ENCODE measurements around the gene MGMT.

The MGMT gene

GRCh38 chr10:129717816-129718547 is 250.9 kb downstream of the MGMT start:
- H3K4me1 ChIP-seq (ENCODE audit: control insufficient read depth, insufficient read depth, low read length, unreplicated experiment), result no peaks in the 10 kb centered on the region
- H3K4me3 ChIP-seq (ENCODE audit: low read depth, low read length), result no peak overlapping the region
- H3K27ac ChIP-seq (ENCODE audit: low read depth, low read length), result no peak overlapping the region
- H2AFZ ChIP-seq (ENCODE audit: low read length, unreplicated experiment), result no peak overlapping the region
- H3K79me2 ChIP-seq (ENCODE audit: control insufficient read depth, insufficient read depth, low read length, unreplicated experiment), result no peaks in the 10 kb centered on the region
- no peaks in the 10 kb centered on the region for H3K27me3 ChIP-seq (ENCODE audit: insufficient read depth, low read length)
- no peaks in the 10 kb centered on the region for H3K36me3 ChIP-seq (ENCODE audit: insufficient read depth, low read length)

GRCh38 chr10:129718548-129719414 is 251.7 kb downstream of the MGMT start:
- H2AFZ ChIP-seq (ENCODE audit: low read length, unreplicated experiment), result no peak overlapping the region
- H3K79me2 ChIP-seq (ENCODE audit: control insufficient read depth, insufficient read depth, low read length, unreplicated experiment), result no peaks in the 10 kb centered on the region
- no peaks in the 10 kb centered on the region for H3K27me3 ChIP-seq (ENCODE audit: insufficient read depth, low read length)
- no peaks in the 10 kb centered on the region for H3K36me3 ChIP-seq (ENCODE audit: insufficient read depth, low read length)
- no peak overlapping the region for H3K4me3 ChIP-seq (ENCODE audit: low read depth, low read length)
- H3K27ac ChIP-seq (ENCODE audit: low read depth, low read length), result no peak overlapping the region
- no peaks in the 10 kb centered on the region for H3K4me1 ChIP-seq (ENCODE audit: control insufficient read depth, insufficient read depth, low read length, unreplicated experiment)

GRCh38 chr10:129719415-129719739 is 252.3 kb downstream of the MGMT start:
- Histone ChIP-seq H3K27me3 (ENCODE audit: insufficient read depth, low read length) (no peaks in the 10 kb centered on the region), H3K4me3 (ENCODE audit: low read depth, low read length) (no peak overlapping the region), H3K4me1 (ENCODE audit: control insufficient read depth, insufficient read depth, low read length, unreplicated experiment) (no peaks in the 10 kb centered on the region), H2AFZ (ENCODE audit: low read length, unreplicated experiment) (no peak overlapping the region), H3K79me2 (ENCODE audit: control insufficient read depth, insufficient read depth, low read length, unreplicated experiment) (no peaks in the 10 kb centered on the region), H3K36me3 (ENCODE audit: insufficient read depth, low read length) (no peaks in the 10 kb centered on the region), H3K27ac (ENCODE audit: low read depth, low read length) (no peak overlapping the region)

GRCh38 chr10:129719889-129720590 is 253.0 kb downstream of the MGMT start:
- no peak overlapping the region for H3K4me3 ChIP-seq (ENCODE audit: low read depth, low read length)
- H3K4me1 ChIP-seq (ENCODE audit: control insufficient read depth, insufficient read depth, low read length, unreplicated experiment), result no peaks in the 10 kb centered on the region
- no peak overlapping the region for H3K27ac ChIP-seq (ENCODE audit: low read depth, low read length)
- no peaks in the 10 kb centered on the region for H3K27me3 ChIP-seq (ENCODE audit: insufficient read depth, low read length)
- no peaks in the 10 kb centered on the region for H3K36me3 ChIP-seq (ENCODE audit: insufficient read depth, low read length)
- H3K79me2 ChIP-seq (ENCODE audit: control insufficient read depth, insufficient read depth, low read length, unreplicated experiment), result no peaks in the 10 kb centered on the region
- H2AFZ ChIP-seq (ENCODE audit: low read length, unreplicated experiment), result no peak overlapping the region

GRCh38 chr10:129725011-129725410 is 258.0 kb downstream of the MGMT start:
- no peak overlapping the region for H3K4me3 ChIP-seq (ENCODE audit: low read depth, low read length)
- H3K4me1 ChIP-seq (ENCODE audit: control insufficient read depth, insufficient read depth, low read length, unreplicated experiment), result no peaks in the 10 kb centered on the region
- no peaks in the 10 kb centered on the region for H3K36me3 ChIP-seq (ENCODE audit: insufficient read depth, low read length)
- no peak overlapping the region for H3K27ac ChIP-seq (ENCODE audit: low read depth, low read length)
- H3K27me3 ChIP-seq (ENCODE audit: insufficient read depth, low read length), result no peaks in the 10 kb centered on the region
- H3K79me2 ChIP-seq (ENCODE audit: control insufficient read depth, insufficient read depth, low read length, unreplicated experiment), result no peaks in the 10 kb centered on the region
- H2AFZ ChIP-seq (ENCODE audit: low read length, unreplicated experiment), result no peak overlapping the region

GRCh38 chr10:129725482-129725881 is 258.4 kb downstream of the MGMT start:
- H3K79me2 ChIP-seq (ENCODE audit: control insufficient read depth, insufficient read depth, low read length, unreplicated experiment), result no peaks in the 10 kb centered on the region
- H3K4me3 ChIP-seq (ENCODE audit: low read depth, low read length), result no peak overlapping the region
- H3K27me3 ChIP-seq (ENCODE audit: insufficient read depth, low read length), result no peaks in the 10 kb centered on the region
- no peak overlapping the region for H3K27ac ChIP-seq (ENCODE audit: low read depth, low read length)
- H3K4me1 ChIP-seq (ENCODE audit: control insufficient read depth, insufficient read depth, low read length, unreplicated experiment), result no peaks in the 10 kb centered on the region
- H3K36me3 ChIP-seq (ENCODE audit: insufficient read depth, low read length), result no peaks in the 10 kb centered on the region
- H2AFZ ChIP-seq (ENCODE audit: low read length, unreplicated experiment), result no peak overlapping the region

- H2AFZ ChIP-seq (ENCODE audit: low read length, unreplicated experiment), result no peak overlapping the region
- no peaks in the 10 kb centered on the region for H3K79me2 ChIP-seq (ENCODE audit: control insufficient read depth, insufficient read depth, low read length, unreplicated experiment)
- H3K4me3 ChIP-seq (ENCODE audit: low read depth, low read length), result no peak overlapping the region
- no peaks in the 10 kb centered on the region for H3K4me1 ChIP-seq (ENCODE audit: control insufficient read depth, insufficient read depth, low read length, unreplicated experiment)
- no peak overlapping the region for H3K27ac ChIP-seq (ENCODE audit: low read depth, low read length)
- H3K27me3 ChIP-seq (ENCODE audit: insufficient read depth, low read length), result no peaks in the 10 kb centered on the region
- H3K36me3 ChIP-seq (ENCODE audit: insufficient read depth, low read length), result no peaks in the 10 kb centered on the region
Observed at GRCh38 chr10:129725890-129726631, 259.0 kb downstream of the MGMT start.

GRCh38 chr10:129727071-129727470 is 260.0 kb downstream of the MGMT start:
- Histone ChIP-seq H3K27me3 (ENCODE audit: insufficient read depth, low read length) (no peaks in the 10 kb centered on the region), H3K27ac (ENCODE audit: low read depth, low read length) (no peak overlapping the region), H3K4me3 (ENCODE audit: low read depth, low read length) (no peak overlapping the region), H3K36me3 (ENCODE audit: insufficient read depth, low read length) (no peaks in the 10 kb centered on the region), H3K4me1 (ENCODE audit: control insufficient read depth, insufficient read depth, low read length, unreplicated experiment) (no peaks in the 10 kb centered on the region), H3K79me2 (ENCODE audit: control insufficient read depth, insufficient read depth, low read length, unreplicated experiment) (no peaks in the 10 kb centered on the region), H2AFZ (ENCODE audit: low read length, unreplicated experiment) (no peak overlapping the region)

GRCh38 chr10:129727495-129727894 is 260.5 kb downstream of the MGMT start:
- Histone ChIP-seq H3K36me3 (ENCODE audit: insufficient read depth, low read length) (no peaks in the 10 kb centered on the region), H2AFZ (ENCODE audit: low read length, unreplicated experiment) (no peak overlapping the region), H3K27ac (ENCODE audit: low read depth, low read length) (no peak overlapping the region), H3K4me3 (ENCODE audit: low read depth, low read length) (no peak overlapping the region), H3K4me1 (ENCODE audit: control insufficient read depth, insufficient read depth, low read length, unreplicated experiment) (no peaks in the 10 kb centered on the region), H3K79me2 (ENCODE audit: control insufficient read depth, insufficient read depth, low read length, unreplicated experiment) (no peaks in the 10 kb centered on the region), H3K27me3 (ENCODE audit: insufficient read depth, low read length) (no peaks in the 10 kb centered on the region)

GRCh38 chr10:129728246-129728820 is 261.3 kb downstream of the MGMT start:
- Histone ChIP-seq H3K27me3 (ENCODE audit: insufficient read depth, low read length) (no peaks in the 10 kb centered on the region), H3K79me2 (ENCODE audit: control insufficient read depth, insufficient read depth, low read length, unreplicated experiment) (no peaks in the 10 kb centered on the region), H3K4me1 (ENCODE audit: control insufficient read depth, insufficient read depth, low read length, unreplicated experiment) (no peaks in the 10 kb centered on the region), H3K36me3 (ENCODE audit: insufficient read depth, low read length) (no peaks in the 10 kb centered on the region), H2AFZ (ENCODE audit: low read length, unreplicated experiment) (no peak overlapping the region), H3K4me3 (ENCODE audit: low read depth, low read length) (no peak overlapping the region), H3K27ac (ENCODE audit: low read depth, low read length) (no peak overlapping the region)

Measured in ACC112 (cell line).